HepG2 (cell line): ENCODE measurements around the gene THSD8. TPM values are rescaled to one million over a fixed set of nuclear protein-coding genes. Genes with fewer than 3 reads are reported as not detected.

Source experiments
- AKAP8 ChIP-seq: sonication (generic); formaldehyde crosslinking; IDR thresholded peaks from 2 replicates; pipeline ENCODE4 v1.5.1; 2020; ENCODE audit warnings: mild to moderate bottlenecking, missing genetic modification reagents
- FOXA1 ChIP-seq, 2 experiments: fragments of 450-650 bp in 1 of 2; sonication (generic) in 1 of 2; formaldehyde crosslinking in 1 of 2; IDR thresholded peaks; 2 replicates each; pipeline versions ENCODE4 v1.4.0 to v1.6.1; 2016 to 2020; ENCODE audit warnings: missing genetic modification reagents in 1 of 2
- HIC2 ChIP-seq: sonication (generic); formaldehyde crosslinking; IDR thresholded peaks from 2 replicates; pipeline ENCODE4 v1.9.0; 2022; ENCODE audit warnings: low read depth, missing genetic modification reagents
- MTERF4 ChIP-seq: sonication (generic); formaldehyde crosslinking; IDR thresholded peaks from 2 replicates; pipeline ENCODE4 v1.8.0; 2023; ENCODE audit warnings: mild to moderate bottlenecking, missing genetic modification reagents
- RFX5 ChIP-seq: IDR thresholded peaks from 2 replicates; pipeline ENCODE4 v1.6.1; 2011; ENCODE audit warnings: low read depth, low read length, improper control_type of control experiment
- SNAI1 ChIP-seq: sonication (generic); formaldehyde crosslinking; IDR thresholded peaks from 2 replicates; pipeline ENCODE4 v1.5.0; 2020; ENCODE audit warnings: mild to moderate bottlenecking, missing genetic modification reagents, borderline replicate concordance
- ZBTB7B ChIP-seq: sonication (generic); formaldehyde crosslinking; IDR thresholded peaks from 2 replicates; pipeline ENCODE4 v1.4.0; 2020; ENCODE audit warnings: missing genetic modification reagents
- ZNF407 ChIP-seq: sonication (generic); formaldehyde crosslinking; IDR thresholded peaks from one replicate; pipeline ENCODE4 v1.5.1; 2020; ENCODE audit warnings: mild to moderate bottlenecking, missing genetic modification reagents; ENCODE audit errors: not compliant biosample characterization
- ZNF451 ChIP-seq: sonication (generic); formaldehyde crosslinking; IDR thresholded peaks from 2 replicates; pipeline ENCODE4 v1.5.0; 2020; ENCODE audit warnings: mild to moderate bottlenecking, missing genetic modification reagents
- ZNF574 ChIP-seq: sonication (generic); formaldehyde crosslinking; IDR thresholded peaks from 2 replicates; pipeline ENCODE4 v1.4.0; 2020; ENCODE audit warnings: missing genetic modification reagents
- ZNF580 ChIP-seq: IDR thresholded peaks from 2 replicates; pipeline ENCODE4 v1.6.1; 2016; ENCODE audit warnings: low read depth, borderline replicate concordance
- ZSCAN31 ChIP-seq: sonication (generic); formaldehyde crosslinking; IDR thresholded peaks from 2 replicates; pipeline ENCODE4 v1.5.0; 2020; ENCODE audit warnings: low read depth, mild to moderate bottlenecking, missing genetic modification reagents
- polyA plus RNA-seq, 8 experiments: library from polyadenylated mRNA; depleted of rRNA in 3 of 8; stranded (reverse) in 7 of 8; unstranded in 1 of 8; fragments of >200 nt; fragmentation: Illumina TruSeq in 4 of 8; extraction: Trizol in 4 of 8; gene quantifications; 2 replicates each; pipeline versions ENCODE4 v1.2.1 to v1.2.3, GENCODE V29; 2011 to 2016; ENCODE audit warnings: low read depth in 4 of 8, missing spikeins in 1 of 8, mixed read lengths in 1 of 8; ENCODE audit not compliant: insufficient read depth in 1 of 8
- total RNA-seq, 5 experiments: library from RNA; depleted of rRNA; stranded (reverse); fragments of >200 nt; fragmentation: Illumina TruSeq; extraction: Trizol; gene quantifications; 2 replicates each; pipeline ENCODE4 v1.2.3, GENCODE V29; 2016; ENCODE audit warnings: low read depth in 1 of 5

Gene THSD8
- total and polyA plus RNA-seq, 2 of the 13 experiments (the other 11 are each of a cell fraction or from before 2014, with no cell fraction given) = 4.8 to 14.9 TPM

GRCh38 chr19:12757544-12758274 lies 44.2 kb upstream of the THSD8 start (continued):
- peak; percentile 86 for TF ChIP-seq ZNF574
- TF ChIP-seq HIC2 (CRISPR knock-in tag) = peak; percentile 12; the same call in 1 of the 2 replicates
- TF ChIP-seq SNAI1 = no peak
- TF ChIP-seq MTERF4 = peak; percentile 61; the same call in 1 of the 2 replicates
- 0 out of 2 replicates have a peak, but pooled peaks have one; percentile 23 for TF ChIP-seq ZNF451
- 0 out of 2 replicates have a peak, but pooled peaks have one; percentile 64 for TF ChIP-seq ZNF580 (CRISPR knock-in tag)
- TF ChIP-seq AKAP8 (CRISPR knock-in tag) = peak; percentile 68
- TF ChIP-seq ZNF407 (CRISPR knock-in tag) = peak; percentile 40
- peak; percentile 58; the same call in 1 of the 2 replicates for TF ChIP-seq ZBTB7B (CRISPR knock-in tag)
- TF ChIP-seq ZSCAN31 (CRISPR knock-in tag) = peak; percentile 41; the same call in 1 of the 2 replicates
- no peak for TF ChIP-seq FOXA1 (IDR thresholded peaks at IDR 0.05)
- peak; percentile 87 for TF ChIP-seq FOXA1 (CRISPR knock-in tag; IDR thresholded peaks at IDR 0.05)
- TF ChIP-seq RFX5 = 0 out of 2 replicates have a peak, but pooled peaks have one; percentile 18
